AG04449 (cell line): Measurements from ENCODE around the gene SYCN.

Experiments
- CTCF ChIA-PET: fragments of 350-600 bp; formaldehyde crosslinking; extraction: SDS; loops from one replicate; lab custom pipeline; 2021; ENCODE audit warnings: antibody characterized with exemption; lab: Yijun Ruan, JAX
- POLR2A ChIA-PET: fragments of 400-600, 350-600 bp; formaldehyde crosslinking; extraction: SDS; loops from one replicate; lab custom pipeline; 2020; ENCODE audit warnings: antibody characterized with exemption, inconsistent platforms; lab: Yijun Ruan, JAX
- DNase-seq: peaks from one replicate; pipeline ENCODE4 v3.0.0-alpha.2; 2010; ENCODE audit warnings: low read depth, low spot score
- H3K4me3 ChIP-seq: 2 replicates; pipeline ENCODE4 v1.5.1; 2011; ENCODE audit warnings: low read depth, mild to moderate bottlenecking, control low read depth, low read length
- CTCF ChIP-seq: IDR thresholded peaks from one replicate; pipeline ENCODE4 v1.5.1; 2011; ENCODE audit warnings: mild to moderate bottlenecking, moderate library complexity, low read length, control low read depth, inconsistent platforms; ENCODE audit not compliant: insufficient read depth; ENCODE audit errors: missing control alignments

SYCN gene

GRCh38 chr19:39175564-39175963 is 28.5 kb downstream of the SYCN start:
- DNase-seq, result no peak
- no peak for TF ChIP-seq CTCF
- POLR2A ChIA-PET, result no interaction called here
- no peak overlapping the region for H3K4me3 ChIP-seq
- CTCF ChIA-PET, result interaction anchor here (1.3 to 2.5 kb wide), 2 partner anchors 12 to 53 kb away, joined by 4 to 13 read pairs; no protein-coding TSS in a partner anchor

GRCh38 chr19:39174558-39175544 is 29.2 kb downstream of the SYCN start:
- CTCF ChIA-PET, result interaction anchor here (1.0 to 1.3 kb wide), 2 partner anchors 8 to 52 kb away, joined by 3 to 4 read pairs; no protein-coding TSS in a partner anchor
- H3K4me3 ChIP-seq, result no peak overlapping the region
- DNase-seq, result no peak
- no peak for TF ChIP-seq CTCF
- POLR2A ChIA-PET, result no interaction called here

GRCh38 chr19:39174142-39174541 is 29.9 kb downstream of the SYCN start:
- no peak overlapping the region for H3K4me3 ChIP-seq
- DNase-seq, result no peak
- ChIA-PET CTCF (interaction anchor here (1.0 kb wide), 1 partner anchor 9 kb away, joined by 3 read pairs; no protein-coding TSS in a partner anchor), POLR2A (no interaction called here)
- no peak for TF ChIP-seq CTCF

GRCh38 chr19:39173502-39173991 is 30.5 kb downstream of the SYCN start:
- POLR2A ChIA-PET, result no interaction called here
- CTCF ChIA-PET, result no interaction called here
- no peak for DNase-seq
- no peak for TF ChIP-seq CTCF
- H3K4me3 ChIP-seq, result no peak overlapping the region

- no peak for DNase-seq
- POLR2A ChIA-PET, result no interaction called here
- no peak overlapping the region for H3K4me3 ChIP-seq
- no peak for TF ChIP-seq CTCF
- CTCF ChIA-PET, result no interaction called here
These were observed 31.2 kb downstream of the SYCN start for GRCh38 chr19:39172700-39173501.
